Activated CD8-positive, alpha-beta memory T cell treated with anti-CD3 and anti-CD28 coated beads for 36 hours (primary cell): Measurements from ENCODE around the gene GAS2. TPM values are rescaled to one million over a fixed set of nuclear protein-coding genes. Genes with fewer than 3 reads are reported as not detected.

Source experiments
- CTCF ChIA-PET: fragments of 350-600 bp; sonication (Branson Sonifier 250); formaldehyde crosslinking; loops from one replicate; lab custom pipeline; 2021; ENCODE audit warnings: antibody characterized with exemption; lab: Charles Lee
- POLR2A ChIA-PET: fragments of 350-600 bp; sonication (Branson Sonifier 250); formaldehyde crosslinking; loops from one replicate; lab custom pipeline; 2021; ENCODE audit warnings: antibody characterized with exemption; lab: Charles Lee
- total RNA-seq, 2 experiments: library from RNA; stranded (reverse); gene quantifications; one replicate each; pipeline ENCODE4 v1.2.3, GENCODE V29; 2021

The GAS2 gene
- total RNA-seq, 2 experiments from 2014 or later = 1.9 to 2.2 TPM

GRCh38 chr11:22822203-22822602 lies 155.8 kb downstream of the GAS2 start:
- ChIA-PET CTCF (no interaction called here), POLR2A (no interaction called here)

- POLR2A ChIA-PET = interaction anchor here (2.1 kb wide), 1 partner anchor 203 kb away, joined by 7 read pairs; the partner anchor contains the start of gene FANCF
- CTCF ChIA-PET = no interaction called here
Observed at GRCh38 chr11:22828373-22828772, 162.0 kb downstream of the GAS2 start.

- POLR2A ChIA-PET = interaction anchor here (1.4 to 2.1 kb wide), 2 partner anchors 13 to 204 kb away, joined by 3 to 7 read pairs; partner anchors contain the start of gene FANCF
- CTCF ChIA-PET = interaction anchor here (1.0 to 1.5 kb wide), 2 partner anchors 47 to 172 kb away, joined by 4 to 5 read pairs; no protein-coding TSS in a partner anchor
Observed at GRCh38 chr11:22829231-22830081, 163.0 kb downstream of the GAS2 start, which contains the start of gene SVIP. Gene SVIP, minus strand, starts transcription at chr11:22829801. Its CDS starts 53 bp downstream, at chr11:22829748.

GRCh38 chr11:22830082-22830414 lies 163.6 kb downstream of the GAS2 start:
- POLR2A ChIA-PET = interaction anchor here (1.4 to 2.1 kb wide), 2 partner anchors 13 to 205 kb away, joined by 3 to 7 read pairs; partner anchors contain the start of gene FANCF

GRCh38 chr11:22832315-22833015 lies 166.1 kb downstream of the GAS2 start:
- CTCF ChIA-PET = no interaction called here
- POLR2A ChIA-PET = no interaction called here

More at GRCh38 chr11:22830082-22830414, 163.6 kb downstream of the GAS2 start:
- CTCF ChIA-PET = interaction anchor here (1.0 to 1.5 kb wide), 2 partner anchors 46 to 173 kb away, joined by 4 to 5 read pairs; no protein-coding TSS in a partner anchor

- ChIA-PET POLR2A (no interaction called here), CTCF (no interaction called here)
Observed at GRCh38 chr11:22846726-22847125, 180.3 kb downstream of the GAS2 start.

- ChIA-PET POLR2A (no interaction called here), CTCF (no interaction called here)
Observed at GRCh38 chr11:22851477-22851876, 185.1 kb downstream of the GAS2 start.

- POLR2A ChIA-PET = no interaction called here
- CTCF ChIA-PET = no interaction called here
Observed at GRCh38 chr11:22859756-22860155, 193.3 kb downstream of the GAS2 start.

- CTCF ChIA-PET = no interaction called here
Observed at GRCh38 chr11:22860241-22860640, 193.8 kb downstream of the GAS2 start, which contains the start of gene CCDC179. Gene CCDC179, minus strand, starts transcription at chr11:22860474. Its CDS starts 53 bp downstream, at chr11:22860421.

More at GRCh38 chr11:22860241-22860640, 193.8 kb downstream of the GAS2 start, which contains the start of gene CCDC179:
- POLR2A ChIA-PET = no interaction called here

Other genes starting within 250 kb of the GAS2 start
- 10 to 100 TPM; 14.8 to 14.9 TPM for gene FANCF, start 40.8 kb upstream of the GAS2 start, total RNA-seq
- gene SVIP, start 163.2 kb downstream of the GAS2 start, total RNA-seq = 10 to 100 TPM; 70.1 to 76.0 TPM
- not detected for gene CCDC179, start 193.9 kb downstream of the GAS2 start, total RNA-seq